ENCODE measurements around the gene VSIG10. TPM values are rescaled to one million over a fixed set of nuclear protein-coding genes. Genes with fewer than 3 reads are reported as not detected.
"Not testable (repeated sequence)": the region's sequence is repeated elsewhere in the genome, so short reads cannot be mapped to it uniquely, and the experiment has no call there.

VSIG10 gene
- total RNA-seq, 1 donor from 2014 or later, result 12.0 TPM

GRCh38 chr12:118094039-118094438, 9.8 kb downstream of the VSIG10 start:
- Mint-ChIP-seq H3K9me3 (ENCODE audit: unreplicated experiment) (no peaks in the 10 kb centered on the region), H3K27ac (ENCODE audit: unreplicated experiment) (no peak overlapping the region), H3K4me3 (ENCODE audit: unreplicated experiment) (no peak overlapping the region), H3K27me3 (ENCODE audit: low read depth, unreplicated experiment) (no peaks in the 10 kb centered on the region), H3K36me3 (ENCODE audit: low read depth, unreplicated experiment) (peaks cover 2% of the 10 kb centered on the region), H3K4me1 (ENCODE audit: low read depth, unreplicated experiment) (no peaks in the 10 kb centered on the region)
- Histone ChIP-seq H3K27me3 (ENCODE audit: insufficient read depth, low read length) (no peaks in the 10 kb centered on the region), H3K79me2 (ENCODE audit: insufficient read depth, low read length) (no peaks in the 10 kb centered on the region), H3K4me3 (ENCODE audit: insufficient read depth, low read depth, low read length) (no peak overlapping the region), H3K27ac (ENCODE audit: low read depth, low read length) (no peak overlapping the region), H3K9me3 (ENCODE audit: insufficient read depth, low read depth, low read length) (no peaks in the 10 kb centered on the region), H3K36me3 (ENCODE audit: insufficient read depth, low read length) (no peaks in the 10 kb centered on the region), H2AFZ (ENCODE audit: low read depth, low read length) (no peak overlapping the region), H3K9ac (ENCODE audit: low read length) (no peak overlapping the region), H3K4me1 (ENCODE audit: insufficient read depth, low read length) (no peaks in the 10 kb centered on the region), H3K4me2 (ENCODE audit: low read length) (no peak overlapping the region), H4K20me1 (ENCODE audit: insufficient read depth, low read length) (no peaks in the 10 kb centered on the region)
- TF ChIP-seq CTCF (IDR thresholded peaks at IDR 0.05; ENCODE audit: insufficient read depth, low read depth, low read length) (no peak), EZH2 (IDR thresholded peaks at IDR 0.05; ENCODE audit: insufficient read depth, low read length) (no peak)
- FAIRE-seq (no peak), DNase-seq (ENCODE audit: low read depth) (no peak)

- H2AFZ ChIP-seq (ENCODE audit: low read depth, low read length), result no peak overlapping the region
- H3K27me3 Mint-ChIP-seq (ENCODE audit: low read depth, unreplicated experiment), result no peaks in the 10 kb centered on the region
- DNase-seq (ENCODE audit: low read depth) (no peak), FAIRE-seq (no peak)
- no peaks in the 10 kb centered on the region for H3K79me2 ChIP-seq (ENCODE audit: insufficient read depth, low read length)
- no peak overlapping the region for H3K27ac Mint-ChIP-seq (ENCODE audit: unreplicated experiment)
- no peak overlapping the region for H3K27ac ChIP-seq (ENCODE audit: low read depth, low read length)
- no peak overlapping the region for H3K4me2 ChIP-seq (ENCODE audit: low read length)
- TF ChIP-seq EZH2 (IDR thresholded peaks at IDR 0.05; ENCODE audit: insufficient read depth, low read length) (no peak), CTCF (IDR thresholded peaks at IDR 0.05; ENCODE audit: insufficient read depth, low read depth, low read length) (no peak)
- H3K4me3 ChIP-seq (ENCODE audit: insufficient read depth, low read depth, low read length), result no peak overlapping the region
- H3K36me3 Mint-ChIP-seq (ENCODE audit: low read depth, unreplicated experiment), result peaks cover 3% of the 10 kb centered on the region
- no peaks in the 10 kb centered on the region for H3K27me3 ChIP-seq (ENCODE audit: insufficient read depth, low read length)
- no peaks in the 10 kb centered on the region for H3K36me3 ChIP-seq (ENCODE audit: insufficient read depth, low read length)
- no peaks in the 10 kb centered on the region for H3K9me3 Mint-ChIP-seq (ENCODE audit: unreplicated experiment)
- H3K9me3 ChIP-seq (ENCODE audit: insufficient read depth, low read depth, low read length), result no peaks in the 10 kb centered on the region
- H3K4me3 Mint-ChIP-seq (ENCODE audit: unreplicated experiment), result no peak overlapping the region
- no peaks in the 10 kb centered on the region for H3K4me1 ChIP-seq (ENCODE audit: insufficient read depth, low read length)
- no peak overlapping the region for H3K9ac ChIP-seq (ENCODE audit: low read length)
- H3K4me1 Mint-ChIP-seq (ENCODE audit: low read depth, unreplicated experiment), result peaks cover 5% of the 10 kb centered on the region
- no peaks in the 10 kb centered on the region for H4K20me1 ChIP-seq (ENCODE audit: insufficient read depth, low read length)
Measured at GRCh38 chr12:118089782-118090181, 14.0 kb downstream of the VSIG10 start.

GRCh38 chr12:118082161-118082560, 21.6 kb downstream of the VSIG10 start:
- H3K4me3 ChIP-seq (ENCODE audit: insufficient read depth, low read depth, low read length), result no peak overlapping the region
- no peaks in the 10 kb centered on the region for H3K36me3 ChIP-seq (ENCODE audit: insufficient read depth, low read length)
- no peaks in the 10 kb centered on the region for H3K27me3 ChIP-seq (ENCODE audit: insufficient read depth, low read length)
- Mint-ChIP-seq H3K36me3 (ENCODE audit: low read depth, unreplicated experiment) (peaks cover 15% of the 10 kb centered on the region), H3K27me3 (ENCODE audit: low read depth, unreplicated experiment) (no peaks in the 10 kb centered on the region), H3K9me3 (ENCODE audit: unreplicated experiment) (peaks cover 7% of the 10 kb centered on the region), H3K4me3 (ENCODE audit: unreplicated experiment) (no peak overlapping the region), H3K4me1 (ENCODE audit: low read depth, unreplicated experiment) (no peaks in the 10 kb centered on the region), H3K27ac (ENCODE audit: unreplicated experiment) (no peak overlapping the region)
- H3K4me1 ChIP-seq (ENCODE audit: insufficient read depth, low read length), result no peaks in the 10 kb centered on the region
- no peak for FAIRE-seq
- no peaks in the 10 kb centered on the region for H4K20me1 ChIP-seq (ENCODE audit: insufficient read depth, low read length)
- no peak overlapping the region for H3K4me2 ChIP-seq (ENCODE audit: low read length)
- H2AFZ ChIP-seq (ENCODE audit: low read depth, low read length), result no peak overlapping the region
- TF ChIP-seq CTCF (IDR thresholded peaks at IDR 0.05; ENCODE audit: insufficient read depth, low read depth, low read length) (no peak), EZH2 (IDR thresholded peaks at IDR 0.05; ENCODE audit: insufficient read depth, low read length) (no peak)
- DNase-seq (ENCODE audit: low read depth), result no peak
- no peak overlapping the region for H3K9ac ChIP-seq (ENCODE audit: low read length)
- no peaks in the 10 kb centered on the region for H3K9me3 ChIP-seq (ENCODE audit: insufficient read depth, low read depth, low read length)
- no peaks in the 10 kb centered on the region for H3K79me2 ChIP-seq (ENCODE audit: insufficient read depth, low read length)
- H3K27ac ChIP-seq (ENCODE audit: low read depth, low read length), result no peak overlapping the region

GRCh38 chr12:118081521-118081920, 22.3 kb downstream of the VSIG10 start:
- H2AFZ ChIP-seq (ENCODE audit: low read depth, low read length); H3K9me3 Mint-ChIP-seq (ENCODE audit: unreplicated experiment); H3K9me3 ChIP-seq (ENCODE audit: insufficient read depth, low read depth, low read length); H3K4me3 Mint-ChIP-seq (ENCODE audit: unreplicated experiment); DNase-seq (ENCODE audit: low read depth); H4K20me1 ChIP-seq (ENCODE audit: insufficient read depth, low read length); H3K27ac ChIP-seq (ENCODE audit: low read depth, low read length); H3K4me2 ChIP-seq (ENCODE audit: low read length); H3K9ac ChIP-seq (ENCODE audit: low read length); FAIRE-seq; H3K4me1 Mint-ChIP-seq (ENCODE audit: low read depth, unreplicated experiment); H3K36me3 ChIP-seq (ENCODE audit: insufficient read depth, low read length); H3K4me3 ChIP-seq (ENCODE audit: insufficient read depth, low read depth, low read length); H3K27me3 ChIP-seq (ENCODE audit: insufficient read depth, low read length); H3K27me3 Mint-ChIP-seq (ENCODE audit: low read depth, unreplicated experiment); H3K27ac Mint-ChIP-seq (ENCODE audit: unreplicated experiment); H3K79me2 ChIP-seq (ENCODE audit: insufficient read depth, low read length); H3K4me1 ChIP-seq (ENCODE audit: insufficient read depth, low read length): not testable (repeated sequence)
- H3K36me3 Mint-ChIP-seq (ENCODE audit: low read depth, unreplicated experiment), result peaks cover 17% of the 10 kb centered on the region
